ENCODE data around the gene HIGD2B. TPM values are rescaled to one million over a fixed set of nuclear protein-coding genes. Genes with fewer than 3 reads are reported as not detected.
"Not testable (repeated sequence)": the region's sequence is repeated elsewhere in the genome, so short reads cannot be mapped to it uniquely, and the experiment has no call there.

Gene HIGD2B
- total RNA-seq, 1 donor: not detected

DNA sequence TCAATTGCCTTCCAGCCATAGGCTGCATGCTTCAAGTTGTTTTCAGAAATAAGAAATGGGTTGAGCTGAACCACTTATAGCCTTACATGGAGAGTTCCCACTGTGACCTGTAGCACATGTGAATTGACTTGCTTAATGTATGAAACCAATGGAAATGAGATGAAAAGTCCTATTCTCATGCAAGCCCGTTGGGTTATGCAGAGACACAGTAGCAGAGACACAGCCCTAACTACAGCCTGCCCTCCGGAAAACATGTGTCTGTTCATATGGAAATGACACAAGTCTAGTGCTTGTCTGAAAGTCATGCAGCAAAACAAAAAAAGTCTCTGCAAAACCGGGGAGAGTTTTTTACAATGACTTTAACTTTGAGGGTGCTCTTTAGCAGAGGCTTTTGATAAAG is 14.5 kb downstream of the HIGD2B start:
- TF ChIP-seq, protein P1, sequence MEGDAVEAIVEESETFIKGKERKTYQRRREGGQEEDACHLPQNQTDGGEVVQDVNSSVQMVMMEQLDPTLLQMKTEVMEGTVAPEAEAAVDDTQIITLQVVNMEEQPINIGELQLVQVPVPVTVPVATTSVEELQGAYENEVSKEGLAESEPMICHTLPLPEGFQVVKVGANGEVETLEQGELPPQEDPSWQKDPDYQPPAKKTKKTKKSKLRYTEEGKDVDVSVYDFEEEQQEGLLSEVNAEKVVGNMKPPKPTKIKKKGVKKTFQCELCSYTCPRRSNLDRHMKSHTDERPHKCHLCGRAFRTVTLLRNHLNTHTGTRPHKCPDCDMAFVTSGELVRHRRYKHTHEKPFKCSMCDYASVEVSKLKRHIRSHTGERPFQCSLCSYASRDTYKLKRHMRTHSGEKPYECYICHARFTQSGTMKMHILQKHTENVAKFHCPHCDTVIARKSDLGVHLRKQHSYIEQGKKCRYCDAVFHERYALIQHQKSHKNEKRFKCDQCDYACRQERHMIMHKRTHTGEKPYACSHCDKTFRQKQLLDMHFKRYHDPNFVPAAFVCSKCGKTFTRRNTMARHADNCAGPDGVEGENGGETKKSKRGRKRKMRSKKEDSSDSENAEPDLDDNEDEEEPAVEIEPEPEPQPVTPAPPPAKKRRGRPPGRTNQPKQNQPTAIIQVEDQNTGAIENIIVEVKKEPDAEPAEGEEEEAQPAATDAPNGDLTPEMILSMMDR (IDR thresholded peaks at IDR 0.05; ENCODE audit: insufficient read depth, low read length): no peak
- no peak for DNase-seq (ENCODE audit: low read depth)

GRCh38 chr15:72670656-72671352 is 15.2 kb downstream of the HIGD2B start:
- DNase-seq (ENCODE audit: low read depth): peak; percentile 56
- TF ChIP-seq, protein P1 (IDR thresholded peaks at IDR 0.05; ENCODE audit: insufficient read depth, low read length): peak; percentile 89
- peak overlapping the region; percentile 17 for H3K4me3 ChIP-seq (ENCODE audit: low read depth, low read length)

More for the DNA sequence above, 14.5 kb downstream of the HIGD2B start:
- no peak overlapping the region for H3K4me3 ChIP-seq (ENCODE audit: low read depth, low read length)

GRCh38 chr15:72669803-72670202 is 16.2 kb downstream of the HIGD2B start:
- DNase-seq (ENCODE audit: low read depth): not testable (repeated sequence)

DNA sequence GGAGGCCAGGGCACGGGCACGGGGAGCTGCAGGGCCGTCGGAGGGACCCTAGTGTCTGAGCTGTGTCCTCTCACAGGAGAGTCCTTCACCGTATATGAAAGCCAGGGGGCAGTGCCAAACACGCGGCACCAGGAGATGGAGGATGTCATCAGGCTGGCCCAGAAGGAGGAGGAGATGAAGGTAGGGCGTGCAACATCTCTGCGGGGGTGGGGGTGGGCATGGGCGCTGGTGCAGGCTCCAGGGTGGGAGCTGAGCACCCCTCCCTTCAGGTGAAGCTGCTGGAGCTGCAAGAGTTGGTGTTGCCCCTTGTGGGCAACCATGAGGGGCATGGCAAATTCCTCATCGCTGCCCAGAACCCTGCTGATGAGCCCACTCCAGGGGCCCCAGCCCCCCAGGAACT is 20.3 kb downstream of the HIGD2B start:
- not testable (repeated sequence) for H3K4me3 ChIP-seq (ENCODE audit: low read depth, low read length)

More at GRCh38 chr15:72669803-72670202, 16.2 kb downstream of the HIGD2B start:
- not testable (repeated sequence) for H3K4me3 ChIP-seq (ENCODE audit: low read depth, low read length)

GRCh38 chr15:72663931-72664330 is 22.1 kb downstream of the HIGD2B start:
- not testable (repeated sequence) for DNase-seq (ENCODE audit: low read depth); H3K4me3 ChIP-seq (ENCODE audit: low read depth, low read length)

More for the DNA sequence above, 20.3 kb downstream of the HIGD2B start:
- not testable (repeated sequence) for DNase-seq (ENCODE audit: low read depth)

DNA sequence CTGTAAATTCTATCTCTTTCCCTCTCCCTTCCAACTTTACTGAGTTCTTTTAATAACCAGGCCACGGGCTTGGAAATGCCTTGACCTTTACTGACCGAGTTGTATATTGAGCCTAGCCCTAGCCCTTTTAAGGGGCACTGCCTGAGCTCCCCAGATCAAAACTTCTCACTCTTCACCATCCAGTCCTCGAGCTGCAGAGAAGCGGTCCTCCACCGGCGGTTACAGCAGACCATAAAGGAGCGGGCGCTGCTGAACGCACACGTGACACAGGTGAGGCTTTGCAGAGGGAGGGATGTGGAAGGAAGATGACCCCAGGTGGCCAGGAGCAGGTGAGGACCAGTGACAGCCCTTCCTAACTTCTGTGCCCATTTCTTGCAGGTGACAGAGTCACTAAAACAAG is 24.9 kb downstream of the HIGD2B start:
- DNase-seq (ENCODE audit: low read depth); H3K4me3 ChIP-seq (ENCODE audit: low read depth, low read length): not testable (repeated sequence)

DNA sequence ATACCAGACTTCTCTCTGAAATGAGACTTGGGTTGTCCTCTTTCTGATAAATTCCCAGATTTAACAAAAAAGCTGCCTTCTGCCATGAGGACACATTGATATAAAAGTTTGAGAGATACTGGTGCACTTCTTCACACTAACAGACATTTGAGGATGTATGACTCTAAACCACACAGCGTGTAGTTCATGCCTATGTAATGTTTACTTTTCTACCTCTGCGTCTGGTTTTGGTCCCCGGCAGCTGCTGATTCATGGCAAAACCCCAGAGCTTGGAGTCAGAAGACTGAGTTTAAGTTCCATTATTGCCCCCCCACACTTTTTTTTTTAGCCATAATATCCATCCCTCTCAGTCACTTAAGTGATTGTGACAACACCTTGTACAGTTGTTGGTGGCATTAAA is 30.0 kb downstream of the HIGD2B start:
- DNase-seq (ENCODE audit: low read depth); H3K4me3 ChIP-seq (ENCODE audit: low read depth, low read length): not testable (repeated sequence)

DNA sequence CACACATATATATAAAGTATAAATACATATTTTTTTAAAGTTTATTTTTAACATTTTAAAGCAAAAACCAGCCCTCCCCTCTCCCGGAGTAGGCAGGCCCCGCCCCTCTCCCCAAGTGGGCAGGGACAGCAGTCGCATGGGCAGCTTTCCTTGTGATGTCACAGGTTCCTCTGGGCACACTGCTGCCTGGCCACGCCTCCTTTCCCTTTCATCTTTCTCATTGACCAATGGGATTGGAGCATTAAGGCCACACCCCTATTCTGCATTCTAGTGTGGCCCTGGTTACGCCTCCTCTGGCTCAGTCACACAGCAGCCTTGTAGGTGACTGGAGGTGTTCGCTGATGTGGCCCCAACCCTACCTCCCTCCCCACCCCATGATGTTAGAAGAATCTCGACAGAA is 31.6 kb downstream of the HIGD2B start, which contains the start of gene GOLGA6B:
TSS of gene GOLGA6B (plus strand) at position 301 of the 400 bp plus-strand sequence. CDS start at position 342, 41 bp downstream.
- DNase-seq (ENCODE audit: low read depth); H3K4me3 ChIP-seq (ENCODE audit: low read depth, low read length): not testable (repeated sequence)

DNA sequence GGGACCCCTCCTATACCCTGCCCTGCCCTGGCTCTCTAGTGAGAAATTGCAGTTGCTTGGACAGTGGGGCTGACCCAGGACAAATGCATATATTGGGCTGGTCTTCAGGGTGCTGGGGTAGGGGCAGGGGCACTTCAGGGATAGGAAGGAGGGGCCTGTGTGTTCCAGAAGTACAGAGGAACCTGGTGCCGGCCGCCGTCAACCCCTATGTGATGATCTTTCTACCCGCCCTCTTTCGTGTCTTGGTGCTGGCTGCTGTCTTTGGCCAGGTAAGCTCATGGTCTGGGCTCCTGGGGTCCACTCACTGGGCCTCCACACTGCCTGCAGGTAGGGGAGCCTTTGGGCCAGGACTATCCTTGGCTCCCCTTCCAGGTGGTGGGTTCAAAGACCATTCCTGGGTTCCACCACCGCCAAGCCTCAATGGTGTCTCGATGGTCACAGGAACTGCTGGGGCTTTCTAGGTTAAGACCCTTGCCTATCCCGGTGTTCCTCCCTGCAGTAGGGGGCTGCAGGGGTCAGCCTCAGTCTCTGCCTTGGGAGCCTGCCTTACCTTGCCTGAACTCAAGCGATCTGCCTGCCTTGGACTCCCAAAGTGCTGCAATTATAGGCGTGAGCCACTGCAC is 37.2 kb downstream of the HIGD2B start:
- not testable (repeated sequence) for DNase-seq (ENCODE audit: low read depth); H3K4me3 ChIP-seq (ENCODE audit: low read depth, low read length)

GRCh38 chr15:72642271-72642670 is 43.7 kb downstream of the HIGD2B start:
- not testable (repeated sequence) for H3K4me3 ChIP-seq (ENCODE audit: low read depth, low read length); DNase-seq (ENCODE audit: low read depth)

DNA sequence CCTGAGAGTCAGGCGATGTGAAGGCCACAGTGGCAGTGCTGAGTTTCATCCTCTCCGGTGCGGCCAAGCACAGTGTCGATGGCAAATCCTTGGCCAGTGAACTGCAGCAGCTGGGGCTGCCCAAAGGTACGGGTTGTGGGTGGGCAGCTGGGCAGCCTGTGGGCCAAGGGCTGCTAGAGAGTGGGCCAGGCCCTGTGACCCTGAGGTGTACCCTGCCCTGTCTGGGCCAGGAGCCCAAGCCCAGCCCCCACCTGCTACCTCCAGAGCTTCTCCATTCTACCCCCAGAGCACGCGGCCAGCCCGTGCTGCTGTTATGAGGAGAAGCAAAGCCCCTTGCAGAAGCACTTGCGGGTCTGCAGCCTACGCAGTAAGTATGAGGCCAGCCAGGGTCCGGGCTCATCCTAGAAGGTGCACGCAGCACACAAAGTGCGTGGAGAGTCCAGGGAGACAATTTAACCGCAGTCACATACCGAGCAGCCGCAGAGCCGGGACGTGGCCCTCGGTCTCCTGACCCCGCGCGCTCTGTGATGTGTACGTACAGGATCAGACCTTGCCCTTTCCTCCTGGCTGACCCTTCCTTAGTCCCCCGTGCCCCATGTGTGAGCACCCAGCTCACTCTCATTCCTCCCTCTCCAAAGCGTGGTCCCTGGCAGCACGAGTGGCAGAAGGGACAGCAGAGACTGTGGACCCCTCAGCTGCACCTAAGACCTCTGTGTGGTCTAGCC is 46.1 kb downstream of the HIGD2B start:
- DNase-seq (ENCODE audit: low read depth); H3K4me3 ChIP-seq (ENCODE audit: low read depth, low read length): not testable (repeated sequence)

DNA sequence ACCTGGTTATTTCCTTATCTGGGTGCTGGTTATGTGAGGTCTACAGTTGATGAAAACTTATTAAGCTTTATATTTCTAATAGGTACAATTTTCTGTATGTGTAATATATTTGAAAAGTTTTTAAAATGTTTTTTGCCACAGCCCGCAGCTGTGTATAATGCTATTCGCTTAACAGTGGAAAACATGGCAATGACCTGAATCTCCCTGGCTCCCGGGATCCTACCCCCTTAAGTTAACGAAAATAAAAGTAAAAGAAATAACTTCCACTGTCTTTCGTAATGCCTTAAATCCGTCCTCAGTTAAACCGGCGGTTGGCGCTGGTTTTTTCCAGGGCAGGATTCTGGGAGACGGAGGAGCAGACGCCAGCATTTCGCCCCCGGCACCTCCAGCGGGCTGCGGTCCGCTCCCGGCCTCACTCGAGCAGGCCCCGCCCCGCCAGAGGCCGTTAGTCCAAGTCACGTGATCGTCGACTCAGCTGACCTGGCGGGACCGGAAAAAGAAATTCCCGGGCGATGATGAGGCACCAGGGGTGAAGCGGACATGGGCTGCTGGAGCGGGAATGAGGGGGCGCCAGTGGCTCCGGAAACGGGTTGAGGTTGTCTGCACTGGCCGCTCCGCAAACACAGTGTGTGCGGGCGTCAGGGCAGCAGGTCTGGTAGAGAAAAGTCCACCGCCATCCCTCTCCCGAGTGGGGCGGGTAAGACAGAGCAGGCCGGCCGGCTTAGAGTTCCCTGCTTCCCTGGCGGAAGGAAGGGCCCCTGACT is 49.3 kb downstream of the HIGD2B start:
- peak overlapping the region; percentile 51 for H3K4me3 ChIP-seq (ENCODE audit: low read depth, low read length)
- DNase-seq (ENCODE audit: low read depth): peak; percentile 80

- DNase-seq (ENCODE audit: low read depth); H3K4me3 ChIP-seq (ENCODE audit: low read depth, low read length): not testable (repeated sequence)
These were observed 56.9 kb downstream of the HIGD2B start for GRCh38 chr15:72629068-72629570.

GRCh38 chr15:72628249-72629067 is 57.5 kb downstream of the HIGD2B start:
- not testable (repeated sequence) for DNase-seq (ENCODE audit: low read depth); H3K4me3 ChIP-seq (ENCODE audit: low read depth, low read length)

DNA sequence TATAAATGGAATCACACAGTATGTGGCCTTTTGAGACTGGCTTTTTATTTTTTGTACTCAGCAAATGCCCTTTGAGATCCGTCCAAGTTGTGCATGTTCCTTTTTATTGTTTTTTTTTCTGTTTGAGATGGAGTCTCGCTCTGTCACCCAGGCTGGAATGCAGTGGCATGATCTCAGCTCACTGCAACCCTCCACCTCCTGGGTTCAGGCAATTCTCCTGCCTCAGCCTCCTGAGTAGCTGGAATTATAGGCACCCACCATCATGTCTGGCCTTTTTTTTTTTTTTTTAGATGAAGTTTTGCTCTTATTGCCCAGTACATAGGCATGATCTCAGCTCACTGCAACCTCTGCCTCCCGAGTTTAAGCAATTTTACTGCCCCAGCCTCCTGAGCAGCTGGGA is 59.8 kb downstream of the HIGD2B start:
- not testable (repeated sequence) for H3K4me3 ChIP-seq (ENCODE audit: low read depth, low read length); DNase-seq (ENCODE audit: low read depth)
